Retinal pigment epithelial cell (primary cell): ENCODE results near the gene ZNF599.

ENCODE experiments used
- DNase-seq: peaks from one replicate; pipeline ENCODE4 v3.0.0-alpha.2; 2010; ENCODE audit warnings: low read depth
- H3K4me3 ChIP-seq: 2 replicates; pipeline ENCODE4 v1.5.1; 2011; ENCODE audit warnings: mild to moderate bottlenecking, low read length, control low read depth, moderate library complexity
- CTCF ChIP-seq: conservative IDR thresholded peaks from 2 replicates; pipeline ENCODE4 v1.5.1; 2011; ENCODE audit warnings: low read depth, low read length, control low read depth, inconsistent platforms

ZNF599 gene

GRCh38 chr19:34778342-34778741 is 5.3 kb upstream of the ZNF599 start:
- no peak for TF ChIP-seq CTCF
- no peak for DNase-seq
- H3K4me3 ChIP-seq = no peak overlapping the region

- H3K4me3 ChIP-seq = no peak overlapping the region
- no peak for TF ChIP-seq CTCF
These were observed 1.8 kb upstream of the ZNF599 start for GRCh38 chr19:34774857-34775256.

GRCh38 chr19:34773555-34773864 is 495 bp upstream of the ZNF599 start:
- TF ChIP-seq CTCF = no peak
- DNase-seq = no peak
- H3K4me3 ChIP-seq = peak overlapping the region; percentile 85

More at GRCh38 chr19:34774857-34775256, 1.8 kb upstream of the ZNF599 start:
- DNase-seq = no peak

GRCh38 chr19:34767951-34768350 is 5.1 kb downstream of the ZNF599 start:
- no peak for TF ChIP-seq CTCF
- H3K4me3 ChIP-seq = no peak overlapping the region
- no peak for DNase-seq

- no peak for DNase-seq
- no peak for TF ChIP-seq CTCF
These were observed 6.6 kb downstream of the ZNF599 start for GRCh38 chr19:34766386-34766785.

GRCh38 chr19:34759218-34759917 is 13.6 kb downstream of the ZNF599 start:
- DNase-seq = no peak
- no peak for TF ChIP-seq CTCF
- no peak overlapping the region for H3K4me3 ChIP-seq

More at GRCh38 chr19:34766386-34766785, 6.6 kb downstream of the ZNF599 start:
- no peak overlapping the region for H3K4me3 ChIP-seq

- no peak for DNase-seq
- H3K4me3 ChIP-seq = no peak overlapping the region
- TF ChIP-seq CTCF = no peak
These were observed 15.6 kb downstream of the ZNF599 start for GRCh38 chr19:34757441-34757840.
